Muscle of arm (tissue), 12 donors: ENCODE data around the gene CLPTM1L. TPM values are rescaled to one million over a fixed set of nuclear protein-coding genes. Genes with fewer than 3 reads are reported as not detected.
"Not testable (repeated sequence)": the region's sequence is repeated elsewhere in the genome, so short reads cannot be mapped to it uniquely, and the experiment has no call there.

Experiments
- DNase-seq: peaks from one replicate; pipeline ENCODE4 v3.0.0-alpha.2; 2013
- polyA plus RNA-seq, 12 donors: library from polyadenylated mRNA; unstranded; fragments of 120-200 nt; gene quantifications; one replicate each; pipeline ENCODE4 v1.2.1, GENCODE V29; 2013; ENCODE audit not compliant: insufficient read length in 12 of 12

CLPTM1L gene
- polyA plus RNA-seq, 12 donors: 25.9 to 65.9 (median 55.9) TPM; not detected in 1

- DNase-seq: no peak
These were observed 13.8 kb downstream of the CLPTM1L start for GRCh38 chr5:1330847-1331831.

- DNase-seq: no peak
These were observed 14.6 kb downstream of the CLPTM1L start for GRCh38 chr5:1330146-1330846.

- DNase-seq: no peak
These were observed 15.8 kb downstream of the CLPTM1L start for GRCh38 chr5:1329111-1329579.

- not testable (repeated sequence) for DNase-seq
These were observed 16.4 kb downstream of the CLPTM1L start for GRCh38 chr5:1328237-1329110.

- not testable (repeated sequence) for DNase-seq
These were observed 17.8 kb downstream of the CLPTM1L start for GRCh38 chr5:1326901-1327756.

- DNase-seq: not testable (repeated sequence)
These were observed 18.4 kb downstream of the CLPTM1L start for GRCh38 chr5:1326532-1326875.

GRCh38 chr5:1325870-1326531 lies 18.9 kb downstream of the CLPTM1L start:
- DNase-seq: no peak

GRCh38 chr5:1325191-1325741 lies 19.6 kb downstream of the CLPTM1L start:
- no peak for DNase-seq

- no peak for DNase-seq
These were observed 20.1 kb downstream of the CLPTM1L start for GRCh38 chr5:1324719-1325190.

GRCh38 chr5:1324301-1324700 lies 20.6 kb downstream of the CLPTM1L start:
- no peak for DNase-seq

- no peak for DNase-seq
These were observed 21.1 kb downstream of the CLPTM1L start for GRCh38 chr5:1323803-1324173.

- DNase-seq: no peak
These were observed 21.7 kb downstream of the CLPTM1L start for GRCh38 chr5:1322955-1323802.

- DNase-seq: no peak
These were observed 22.6 kb downstream of the CLPTM1L start for GRCh38 chr5:1322036-1322900.

- DNase-seq: no peak
These were observed 23.3 kb downstream of the CLPTM1L start for GRCh38 chr5:1321576-1321975.

- no peak for DNase-seq
These were observed 24.2 kb downstream of the CLPTM1L start for GRCh38 chr5:1320436-1321344.

- DNase-seq: no peak
These were observed 25.3 kb downstream of the CLPTM1L start for GRCh38 chr5:1319436-1320256.
